ENCODE results near the gene NARS2.

Gene NARS2

GRCh38 chr11:78446210-78446609 is 128.5 kb downstream of the NARS2 start:
- no peak for DNase-seq (ENCODE audit: low read depth in 2 of 3, low spot score in 1 of 3)

- no peak for DNase-seq (ENCODE audit: low read depth in 2 of 3, low spot score in 1 of 3)
Measured at GRCh38 chr11:78444726-78445125, 129.9 kb downstream of the NARS2 start.

- DNase-seq (ENCODE audit: low read depth in 2 of 3, low spot score in 1 of 3), result no peak
Measured at GRCh38 chr11:78441956-78442355, 132.7 kb downstream of the NARS2 start.

GRCh38 chr11:78438298-78438975 is 136.2 kb downstream of the NARS2 start:
- no peak for DNase-seq (ENCODE audit: low read depth in 2 of 3, low spot score in 1 of 3)

GRCh38 chr11:78432956-78433355 is 141.7 kb downstream of the NARS2 start:
- DNase-seq (ENCODE audit: low read depth in 2 of 3, low spot score in 1 of 3), result no peak

GRCh38 chr11:78432058-78432515 is 142.6 kb downstream of the NARS2 start:
- DNase-seq (ENCODE audit: low read depth in 2 of 3, low spot score in 1 of 3), result no peak

GRCh38 chr11:78429660-78430059 is 145.0 kb downstream of the NARS2 start:
- DNase-seq (ENCODE audit: low read depth in 2 of 3, low spot score in 1 of 3), result no peak

- DNase-seq (ENCODE audit: low read depth in 2 of 3, low spot score in 1 of 3), result no peak
Measured at GRCh38 chr11:78429209-78429608, 145.5 kb downstream of the NARS2 start.

- DNase-seq (ENCODE audit: low read depth in 2 of 3, low spot score in 1 of 3), result no peak
Measured at GRCh38 chr11:78428773-78429172, 145.9 kb downstream of the NARS2 start.

- no peak for DNase-seq (ENCODE audit: low read depth in 2 of 3, low spot score in 1 of 3)
Measured at GRCh38 chr11:78428266-78428636, 146.4 kb downstream of the NARS2 start.

- no peak for DNase-seq (ENCODE audit: low read depth in 2 of 3, low spot score in 1 of 3)
Measured at GRCh38 chr11:78427615-78428265, 146.9 kb downstream of the NARS2 start.

- no peak for DNase-seq (ENCODE audit: low read depth in 2 of 3, low spot score in 1 of 3)
Measured at GRCh38 chr11:78426845-78427244, 147.8 kb downstream of the NARS2 start.

GRCh38 chr11:78425399-78426070 is 149.1 kb downstream of the NARS2 start:
- no peak for DNase-seq (ENCODE audit: low read depth in 2 of 3, low spot score in 1 of 3)

GRCh38 chr11:78424334-78425270 is 150.1 kb downstream of the NARS2 start:
- DNase-seq (ENCODE audit: low read depth in 2 of 3, low spot score in 1 of 3), result no peak

GRCh38 chr11:78423241-78423640 is 151.4 kb downstream of the NARS2 start:
- DNase-seq (ENCODE audit: low read depth in 2 of 3, low spot score in 1 of 3), result no peak

- peak; percentile 35 to 43 (median 35) for DNase-seq (ENCODE audit: low read depth in 2 of 3, low spot score in 1 of 3)
Measured at GRCh38 chr11:78420796-78421209, 153.9 kb downstream of the NARS2 start.

GRCh38 chr11:78420255-78420764 is 154.4 kb downstream of the NARS2 start:
- DNase-seq (ENCODE audit: low read depth in 2 of 3, low spot score in 1 of 3), result peak in 2 of 3 donors; percentile 23 to 47

- DNase-seq (ENCODE audit: low read depth in 2 of 3, low spot score in 1 of 3), result no peak
Measured at GRCh38 chr11:78419327-78419726, 155.3 kb downstream of the NARS2 start.

GRCh38 chr11:78418584-78419211 is 156.0 kb downstream of the NARS2 start:
- no peak for DNase-seq (ENCODE audit: low read depth in 2 of 3, low spot score in 1 of 3)

GRCh38 chr11:78417888-78418583 is 156.6 kb downstream of the NARS2 start:
- DNase-seq (ENCODE audit: low read depth in 2 of 3, low spot score in 1 of 3), result peak; percentile 40 to 63 (median 41)

Measured in stimulated activated CD4-positive, alpha-beta T cell treated with anti-CD3 and anti-CD28 coated beads, Interleukin-12 subunit alpha, Interleukin-12 subunit beta, amount 100 ng/mL, for 48 hours (primary cell).